Measurements from ENCODE around the gene SHB.

The SHB gene

DNA sequence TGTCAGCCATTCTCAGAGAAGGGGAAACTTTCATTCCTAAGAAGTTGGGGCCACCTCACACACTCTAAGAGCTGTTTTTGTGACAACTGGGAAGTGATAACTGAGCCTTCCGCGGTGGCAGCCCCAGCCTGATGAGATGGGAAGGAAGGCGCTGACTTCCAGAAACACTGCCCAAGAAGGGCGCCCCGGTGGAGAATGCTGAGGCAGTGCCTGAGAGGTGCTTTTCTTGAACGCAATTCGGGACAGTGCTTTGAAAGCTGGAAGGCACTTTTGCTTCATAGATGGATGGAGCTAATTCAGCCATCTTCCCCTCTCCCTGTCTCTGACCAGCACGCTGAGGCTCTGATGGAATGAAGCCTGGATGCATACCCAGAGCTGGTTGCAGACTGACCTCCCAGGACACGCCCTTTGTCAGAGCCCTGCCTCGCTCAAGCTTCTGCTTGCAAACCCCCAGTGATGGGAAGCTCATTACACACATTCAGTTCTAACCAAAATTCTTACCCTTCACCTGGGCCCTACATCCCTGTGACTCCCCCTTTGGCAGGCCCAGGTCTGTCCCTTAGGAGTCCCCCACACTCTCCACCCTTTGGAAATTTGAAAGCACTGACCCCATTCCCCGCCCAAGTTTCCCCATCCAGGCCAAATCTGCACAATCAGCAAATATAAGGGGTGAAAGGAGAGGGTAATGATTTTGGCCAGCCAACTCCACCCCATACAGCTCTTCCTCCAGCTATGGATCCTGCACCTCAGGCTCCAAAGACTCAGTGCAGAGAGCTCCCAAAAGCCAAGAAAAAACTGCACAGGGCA is 98.5 kb downstream of the SHB start:
- Histone ChIP-seq H2AK5ac (ENCODE audit: low read depth, low read length) (no peak overlapping the region), H2BK15ac (ENCODE audit: low read length) (no peak overlapping the region), H3K23ac (ENCODE audit: low read depth, low read length, poor library complexity) (no peak overlapping the region), H3K36me3 (replicated peaks in 1 of 2; ENCODE audit: control insufficient read depth in 2 of 2, insufficient read depth in 2 of 2, low read length in 2 of 2) (no peaks in the 10 kb centered on the region), H3K27me3 (ENCODE audit: control insufficient read depth in 3 of 3, insufficient read depth in 3 of 3, low read depth in 1 of 3, low read length in 3 of 3) (no peaks in the 10 kb centered on the region), H4K91ac (ENCODE audit: low read depth, low read length, poor library complexity) (no peak overlapping the region), H2BK120ac (ENCODE audit: low read depth, low read length) (no peak overlapping the region), H3K9me3 (replicated peaks in 1 of 2; ENCODE audit: control insufficient read depth in 2 of 2, insufficient read depth in 1 of 2, low read depth in 1 of 2, low read length in 2 of 2) (peaks cover 0 to 1% of the 10 kb centered on the region in 2 donors), H3K27ac (replicated peaks; ENCODE audit: low read length) (no peak overlapping the region), H3K9ac (ENCODE audit: low read depth, low read length, poor library complexity) (no peak overlapping the region), H3K4me2 (ENCODE audit: insufficient read depth, low read length, poor library complexity, severe bottlenecking) (no peak overlapping the region), H3K18ac (ENCODE audit: low read length) (no peak overlapping the region), H2BK12ac (ENCODE audit: low read length) (no peak overlapping the region), H3K14ac (ENCODE audit: low read length) (no peak overlapping the region), H3K4me1 (ENCODE audit: control insufficient read depth in 2 of 2, insufficient read depth in 1 of 2, low read depth in 1 of 2, low read length in 2 of 2) (peaks cover 0 to 1% of the 10 kb centered on the region in 2 donors), H2BK5ac (ENCODE audit: low read length) (no peak overlapping the region), H3K4ac (ENCODE audit: low read length) (no peak overlapping the region), H2AFZ (ENCODE audit: low read length) (no peak overlapping the region), H3K4me3 (ENCODE audit: low read length in 2 of 2) (no peak overlapping the region), H3K79me1 (ENCODE audit: low read depth, low read length) (no peaks in the 10 kb centered on the region), H4K8ac (ENCODE audit: low read depth, low read length) (no peak overlapping the region)
- no CpG with 5 or more reads among the region's 11 CpGs for WGBS, 2 donors (ENCODE audit: extremely low coverage in 2 of 2, insufficient read length in 2 of 2, insufficient replicate concordance in 1 of 2)
- DNase-seq (ENCODE audit: low spot score): no peak

DNA sequence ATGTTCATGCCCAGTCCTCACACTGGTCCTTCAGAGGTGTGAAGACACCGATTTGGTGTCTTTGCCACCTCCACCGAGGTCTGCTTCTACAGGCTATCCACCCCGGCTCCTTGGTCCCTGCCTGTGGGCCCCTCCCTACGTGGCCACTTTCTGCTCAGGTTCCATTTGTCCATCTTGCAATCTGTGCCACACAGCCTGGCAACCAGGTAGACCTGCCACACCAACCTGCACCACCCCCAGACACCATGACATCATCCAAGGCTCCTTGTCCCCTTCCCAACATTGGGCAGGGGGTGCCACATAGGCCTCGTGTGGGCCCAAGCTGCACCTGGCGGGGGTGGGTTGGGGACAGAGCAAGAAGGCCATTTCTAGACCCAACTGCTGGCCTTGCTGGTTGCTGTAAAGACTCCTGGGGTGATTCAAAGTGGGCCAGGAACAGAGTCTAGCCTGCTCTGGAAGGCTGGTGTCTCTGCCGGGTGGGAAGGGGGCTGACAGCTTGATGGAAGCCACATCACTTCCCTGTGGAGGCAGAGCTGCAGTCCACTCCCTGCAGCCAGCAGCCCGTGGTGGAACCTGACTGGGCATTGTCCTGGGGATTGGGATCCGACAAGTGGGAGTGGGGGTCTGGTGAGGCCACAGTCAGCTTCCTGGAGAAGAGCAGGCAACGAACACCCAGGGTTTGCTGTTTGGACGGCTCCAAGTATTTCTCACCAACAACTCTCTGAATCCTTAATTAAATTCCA is 99.3 kb downstream of the SHB start:
- no peak overlapping the region for H4K8ac ChIP-seq (ENCODE audit: low read depth, low read length)
- peak overlapping the region; percentile 34 for H4K91ac ChIP-seq (ENCODE audit: low read depth, low read length, poor library complexity)
- H3K4me3 ChIP-seq (ENCODE audit: low read length in 2 of 2): no peak overlapping the region
- H3K9ac ChIP-seq (ENCODE audit: low read depth, low read length, poor library complexity): peak overlapping the region; percentile 12
- H3K4ac ChIP-seq (ENCODE audit: low read length): no peak overlapping the region
- H3K9me3 ChIP-seq (replicated peaks in 1 of 2; ENCODE audit: control insufficient read depth in 2 of 2, insufficient read depth in 1 of 2, low read depth in 1 of 2, low read length in 2 of 2): peaks cover 0 to 1% of the 10 kb centered on the region in 2 donors
- no peaks in the 10 kb centered on the region for H3K79me1 ChIP-seq (ENCODE audit: low read depth, low read length)
- H3K23ac ChIP-seq (ENCODE audit: low read depth, low read length, poor library complexity): peak overlapping the region; percentile 21
- H2BK120ac ChIP-seq (ENCODE audit: low read depth, low read length): no peak overlapping the region
- peaks cover 0 to 1% of the 10 kb centered on the region in 2 donors for H3K4me1 ChIP-seq (ENCODE audit: control insufficient read depth in 2 of 2, insufficient read depth in 1 of 2, low read depth in 1 of 2, low read length in 2 of 2)
- no peak for DNase-seq (ENCODE audit: low spot score)
- no peak overlapping the region for H3K27ac ChIP-seq (replicated peaks; ENCODE audit: low read length)
- H2BK12ac ChIP-seq (ENCODE audit: low read length): no peak overlapping the region
- WGBS, 2 donors (ENCODE audit: extremely low coverage in 2 of 2, insufficient read length in 2 of 2, insufficient replicate concordance in 1 of 2): no CpG with 5 or more reads among the region's 11 CpGs
- H3K18ac ChIP-seq (ENCODE audit: low read length): peak overlapping the region; percentile 77
- no peak overlapping the region for H3K14ac ChIP-seq (ENCODE audit: low read length)
- H3K27me3 ChIP-seq (ENCODE audit: control insufficient read depth in 3 of 3, insufficient read depth in 3 of 3, low read depth in 1 of 3, low read length in 3 of 3): no peaks in the 10 kb centered on the region
- no peak overlapping the region for H2AFZ ChIP-seq (ENCODE audit: low read length)
- peak overlapping the region; percentile 27 for H2BK5ac ChIP-seq (ENCODE audit: low read length)
- H3K4me2 ChIP-seq (ENCODE audit: insufficient read depth, low read length, poor library complexity, severe bottlenecking): no peak overlapping the region
- H2BK15ac ChIP-seq (ENCODE audit: low read length): peak overlapping the region; percentile 82
- H2AK5ac ChIP-seq (ENCODE audit: low read depth, low read length): peak overlapping the region; percentile 90
- H3K36me3 ChIP-seq (replicated peaks in 1 of 2; ENCODE audit: control insufficient read depth in 2 of 2, insufficient read depth in 2 of 2, low read length in 2 of 2): no peaks in the 10 kb centered on the region

DNA sequence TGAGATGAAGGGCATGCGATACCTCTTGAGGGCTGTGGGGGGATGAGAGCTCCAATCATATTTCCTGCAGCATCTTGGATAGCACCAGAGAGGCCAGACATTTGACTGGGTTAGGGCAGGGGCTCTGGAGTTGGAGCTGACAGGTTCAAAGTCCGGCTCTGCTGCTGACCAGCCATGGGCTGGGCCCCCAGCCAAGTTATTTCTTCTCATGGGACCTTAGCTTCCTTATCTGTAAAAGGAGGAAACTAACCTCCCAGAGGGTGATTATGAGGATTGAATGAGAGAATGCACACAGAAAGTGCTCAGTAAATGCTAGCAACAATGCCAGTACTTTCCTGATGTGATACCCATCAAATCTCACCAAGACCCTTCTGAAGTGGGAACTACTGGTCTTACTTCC is 99.9 kb downstream of the SHB start:
- Histone ChIP-seq H3K23ac (ENCODE audit: low read depth, low read length, poor library complexity) (no peak overlapping the region), H2AFZ (ENCODE audit: low read length) (no peak overlapping the region), H2BK15ac (ENCODE audit: low read length) (no peak overlapping the region), H2AK5ac (ENCODE audit: low read depth, low read length) (peak overlapping the region; percentile 90), H3K27me3 (ENCODE audit: control insufficient read depth in 3 of 3, insufficient read depth in 3 of 3, low read depth in 1 of 3, low read length in 3 of 3) (no peaks in the 10 kb centered on the region), H3K9me3 (replicated peaks in 1 of 2; ENCODE audit: control insufficient read depth in 2 of 2, insufficient read depth in 1 of 2, low read depth in 1 of 2, low read length in 2 of 2) (peaks cover 0 to 1% of the 10 kb centered on the region in 2 donors), H3K36me3 (replicated peaks in 1 of 2; ENCODE audit: control insufficient read depth in 2 of 2, insufficient read depth in 2 of 2, low read length in 2 of 2) (no peaks in the 10 kb centered on the region), H3K27ac (replicated peaks; ENCODE audit: low read length) (no peak overlapping the region), H3K4me2 (ENCODE audit: insufficient read depth, low read length, poor library complexity, severe bottlenecking) (no peak overlapping the region), H2BK12ac (ENCODE audit: low read length) (no peak overlapping the region), H2BK5ac (ENCODE audit: low read length) (no peak overlapping the region), H3K18ac (ENCODE audit: low read length) (no peak overlapping the region), H3K79me1 (ENCODE audit: low read depth, low read length) (no peaks in the 10 kb centered on the region), H3K9ac (ENCODE audit: low read depth, low read length, poor library complexity) (no peak overlapping the region), H3K4me3 (ENCODE audit: low read length in 2 of 2) (no peak overlapping the region), H4K8ac (ENCODE audit: low read depth, low read length) (no peak overlapping the region), H3K4me1 (ENCODE audit: control insufficient read depth in 2 of 2, insufficient read depth in 1 of 2, low read depth in 1 of 2, low read length in 2 of 2) (peaks cover 0 to 2% of the 10 kb centered on the region in 2 donors), H3K4ac (ENCODE audit: low read length) (no peak overlapping the region), H4K91ac (ENCODE audit: low read depth, low read length, poor library complexity) (no peak overlapping the region), H2BK120ac (ENCODE audit: low read depth, low read length) (no peak overlapping the region), H3K14ac (ENCODE audit: low read length) (no peak overlapping the region)
- no CpG with 5 or more reads among the region's 2 CpGs for WGBS, 2 donors (ENCODE audit: extremely low coverage in 2 of 2, insufficient read length in 2 of 2, insufficient replicate concordance in 1 of 2)
- DNase-seq (ENCODE audit: low spot score): no peak

DNA sequence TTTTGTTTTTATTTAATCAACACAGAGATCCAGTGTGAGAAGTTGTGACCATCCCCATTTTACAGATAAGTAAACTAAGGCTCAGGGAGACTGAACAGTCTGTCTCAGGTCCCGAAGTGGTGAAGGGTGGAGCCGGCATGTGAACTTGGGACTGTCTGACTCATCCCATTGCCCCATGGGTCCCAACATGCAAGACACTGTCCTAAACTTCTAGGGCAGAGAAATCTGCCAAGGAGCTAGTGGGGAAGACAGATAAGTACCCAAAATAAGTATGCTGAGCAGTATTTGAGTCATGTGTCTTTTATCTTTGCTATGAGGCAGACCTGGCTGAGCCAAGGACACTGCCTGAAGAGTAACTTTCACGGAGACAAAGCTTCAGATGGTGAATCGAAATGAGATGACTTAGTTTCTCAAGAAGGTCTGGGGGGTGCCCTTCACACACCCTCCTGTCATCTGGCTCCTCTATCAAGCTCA is 100.8 kb downstream of the SHB start:
- no peak overlapping the region for H3K23ac ChIP-seq (ENCODE audit: low read depth, low read length, poor library complexity)
- no peak overlapping the region for H2BK5ac ChIP-seq (ENCODE audit: low read length)
- H3K36me3 ChIP-seq (replicated peaks in 1 of 2; ENCODE audit: control insufficient read depth in 2 of 2, insufficient read depth in 2 of 2, low read length in 2 of 2): no peaks in the 10 kb centered on the region
- H3K27ac ChIP-seq (replicated peaks; ENCODE audit: low read length): no peak overlapping the region
- H3K9me3 ChIP-seq (replicated peaks in 1 of 2; ENCODE audit: control insufficient read depth in 2 of 2, insufficient read depth in 1 of 2, low read depth in 1 of 2, low read length in 2 of 2): peaks cover 0 to 1% of the 10 kb centered on the region in 2 donors
- no peak overlapping the region for H3K14ac ChIP-seq (ENCODE audit: low read length)
- no peak overlapping the region for H2BK15ac ChIP-seq (ENCODE audit: low read length)
- H2BK120ac ChIP-seq (ENCODE audit: low read depth, low read length): no peak overlapping the region
- H3K9ac ChIP-seq (ENCODE audit: low read depth, low read length, poor library complexity): no peak overlapping the region
- H3K18ac ChIP-seq (ENCODE audit: low read length): no peak overlapping the region
- no peak overlapping the region for H4K91ac ChIP-seq (ENCODE audit: low read depth, low read length, poor library complexity)
- no peaks in the 10 kb centered on the region for H3K27me3 ChIP-seq (ENCODE audit: control insufficient read depth in 3 of 3, insufficient read depth in 3 of 3, low read depth in 1 of 3, low read length in 3 of 3)
- no peak overlapping the region for H3K4ac ChIP-seq (ENCODE audit: low read length)
- H2AFZ ChIP-seq (ENCODE audit: low read length): no peak overlapping the region
- H3K4me3 ChIP-seq (ENCODE audit: low read length in 2 of 2): no peak overlapping the region
- no CpG with 5 or more reads among the region's 4 CpGs for WGBS, 2 donors (ENCODE audit: extremely low coverage in 2 of 2, insufficient read length in 2 of 2, insufficient replicate concordance in 1 of 2)
- H2BK12ac ChIP-seq (ENCODE audit: low read length): no peak overlapping the region
- no peaks in the 10 kb centered on the region for H3K79me1 ChIP-seq (ENCODE audit: low read depth, low read length)
- no peak overlapping the region for H2AK5ac ChIP-seq (ENCODE audit: low read depth, low read length)
- DNase-seq (ENCODE audit: low spot score): no peak
- no peak overlapping the region for H3K4me2 ChIP-seq (ENCODE audit: insufficient read depth, low read length, poor library complexity, severe bottlenecking)
- H4K8ac ChIP-seq (ENCODE audit: low read depth, low read length): no peak overlapping the region
- H3K4me1 ChIP-seq (ENCODE audit: control insufficient read depth in 2 of 2, insufficient read depth in 1 of 2, low read depth in 1 of 2, low read length in 2 of 2): peaks cover 0 to 5% of the 10 kb centered on the region in 2 donors
